ENCODE measurements around the gene TBC1D9B. TPM values are rescaled to one million over a fixed set of nuclear protein-coding genes. Genes with fewer than 3 reads are reported as not detected.

TBC1D9B gene
- total and polyA plus RNA-seq, 3 donors from 2014 or later = 76.1 to 134 (median 122) TPM

DNA sequence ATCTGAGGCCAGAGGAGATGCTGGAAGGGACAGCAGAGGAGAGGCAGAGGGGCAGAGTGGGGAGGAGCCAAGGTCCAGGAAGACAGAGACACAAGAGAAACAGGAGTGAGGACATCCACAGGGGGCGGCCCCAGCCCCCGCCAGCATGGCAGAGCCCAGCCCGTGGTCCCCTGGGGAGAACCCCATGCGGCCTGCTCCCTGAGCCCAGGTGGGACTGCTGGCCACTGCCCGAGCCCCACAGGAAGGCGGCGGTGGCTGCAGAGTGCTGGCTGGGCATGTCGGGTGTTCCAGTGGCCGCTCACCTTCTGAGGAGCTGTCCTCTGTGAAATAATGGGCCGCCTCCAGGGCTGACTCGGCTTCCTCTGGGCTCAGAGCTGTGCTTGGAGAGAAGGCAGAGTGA is 40.2 kb downstream of the TBC1D9B start:
- no peak for TF ChIP-seq POLR2A (IDR thresholded peaks at IDR 0.05)
- TF ChIP-seq, protein P1, sequence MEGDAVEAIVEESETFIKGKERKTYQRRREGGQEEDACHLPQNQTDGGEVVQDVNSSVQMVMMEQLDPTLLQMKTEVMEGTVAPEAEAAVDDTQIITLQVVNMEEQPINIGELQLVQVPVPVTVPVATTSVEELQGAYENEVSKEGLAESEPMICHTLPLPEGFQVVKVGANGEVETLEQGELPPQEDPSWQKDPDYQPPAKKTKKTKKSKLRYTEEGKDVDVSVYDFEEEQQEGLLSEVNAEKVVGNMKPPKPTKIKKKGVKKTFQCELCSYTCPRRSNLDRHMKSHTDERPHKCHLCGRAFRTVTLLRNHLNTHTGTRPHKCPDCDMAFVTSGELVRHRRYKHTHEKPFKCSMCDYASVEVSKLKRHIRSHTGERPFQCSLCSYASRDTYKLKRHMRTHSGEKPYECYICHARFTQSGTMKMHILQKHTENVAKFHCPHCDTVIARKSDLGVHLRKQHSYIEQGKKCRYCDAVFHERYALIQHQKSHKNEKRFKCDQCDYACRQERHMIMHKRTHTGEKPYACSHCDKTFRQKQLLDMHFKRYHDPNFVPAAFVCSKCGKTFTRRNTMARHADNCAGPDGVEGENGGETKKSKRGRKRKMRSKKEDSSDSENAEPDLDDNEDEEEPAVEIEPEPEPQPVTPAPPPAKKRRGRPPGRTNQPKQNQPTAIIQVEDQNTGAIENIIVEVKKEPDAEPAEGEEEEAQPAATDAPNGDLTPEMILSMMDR (IDR thresholded peaks at IDR 0.05) = no peak
- no peaks in the 10 kb centered on the region for H3K9me3 ChIP-seq
- peaks cover 4% of the 10 kb centered on the region for H3K4me1 ChIP-seq
- no peak for DNase-seq
- 87 to 88% methylated on average over 6 to 11 of the region's 11 CpGs for WGBS, 2 donors
- H3K27me3 ChIP-seq = no peaks in the 10 kb centered on the region
- intact Hi-C loops (cut with DNase I; ENCODE audit: low total_unique reads) = no loop called here
- no peak overlapping the region for H3K4me3 ChIP-seq
- no peaks in the 10 kb centered on the region for H3K36me3 ChIP-seq (ENCODE audit: low read depth, missing control alignments)
- no peak overlapping the region for H3K27ac ChIP-seq

DNA sequence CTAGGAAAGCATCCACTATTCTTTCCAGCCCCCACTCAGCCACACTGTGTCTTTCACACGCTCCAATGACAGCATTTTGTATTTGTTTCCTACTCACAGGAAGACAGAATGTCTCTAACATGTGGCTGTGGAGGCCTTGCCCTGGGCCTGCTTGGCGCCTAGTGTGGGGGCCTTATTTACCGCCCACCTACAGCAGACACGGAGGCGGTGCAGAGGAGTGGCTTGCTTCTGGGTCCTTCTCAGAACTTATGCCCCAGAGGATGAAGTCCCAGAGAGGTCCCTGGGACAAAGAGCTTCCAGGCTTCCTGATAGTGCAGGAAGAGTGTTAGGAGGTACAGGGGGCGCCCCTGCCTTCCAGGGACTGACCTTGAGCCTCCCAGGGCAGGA is 40.6 kb downstream of the TBC1D9B start:
- no peak overlapping the region for H3K27ac ChIP-seq
- TF ChIP-seq, protein P1 (IDR thresholded peaks at IDR 0.05) = no peak
- no peak for TF ChIP-seq POLR2A (IDR thresholded peaks at IDR 0.05)
- peaks cover 4% of the 10 kb centered on the region for H3K4me1 ChIP-seq
- WGBS, 2 donors = 72 to 82% methylated on average over 6 of the region's 6 CpGs
- H3K27me3 ChIP-seq = no peaks in the 10 kb centered on the region
- H3K4me3 ChIP-seq = no peak overlapping the region
- no peaks in the 10 kb centered on the region for H3K36me3 ChIP-seq (ENCODE audit: low read depth, missing control alignments)
- intact Hi-C loops (cut with DNase I; ENCODE audit: low total_unique reads) = no loop called here
- no peaks in the 10 kb centered on the region for H3K9me3 ChIP-seq
- no peak for DNase-seq

DNA sequence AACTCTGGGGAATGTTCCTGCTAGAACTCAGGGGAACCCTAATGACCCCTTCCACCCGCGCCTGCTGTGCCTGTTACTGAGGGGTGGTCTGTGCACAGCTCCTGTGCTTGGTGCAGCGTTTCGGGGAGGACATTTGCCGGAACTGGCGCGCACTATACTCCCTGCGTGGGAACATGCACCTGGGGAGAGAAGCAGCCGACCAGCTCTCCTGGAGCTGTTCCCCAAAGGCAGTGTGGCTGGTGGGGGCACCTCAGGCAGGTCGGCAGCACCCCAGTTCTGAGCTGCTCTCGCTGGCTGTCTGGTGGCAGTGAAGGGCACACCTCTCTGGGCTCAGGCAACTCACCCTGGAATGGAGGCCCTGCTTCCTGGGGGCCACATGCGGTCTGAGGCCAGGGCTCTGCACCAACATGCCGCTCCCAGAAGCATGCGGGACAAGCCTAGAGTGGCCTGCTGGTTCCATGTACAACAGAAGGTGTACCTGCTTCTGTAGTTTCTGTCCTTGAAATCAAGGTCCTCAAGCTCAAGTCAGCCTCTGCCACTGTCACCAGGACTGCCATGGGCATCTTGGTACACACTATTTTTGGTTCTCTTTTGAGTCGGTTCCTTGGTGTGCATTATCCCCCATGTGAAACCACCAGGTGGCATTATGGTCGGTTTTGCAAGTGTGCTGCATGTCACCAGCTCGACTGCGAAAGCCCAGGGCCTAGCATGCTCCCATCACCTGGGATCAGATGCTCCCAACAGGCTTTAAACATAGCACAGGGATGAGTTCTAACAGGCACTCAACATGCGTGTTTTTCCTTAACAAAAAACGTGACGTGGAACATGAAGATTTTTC is 41.2 kb downstream of the TBC1D9B start:
- H3K9me3 ChIP-seq = no peaks in the 10 kb centered on the region
- H3K36me3 ChIP-seq (ENCODE audit: low read depth, missing control alignments) = no peaks in the 10 kb centered on the region
- no peak for DNase-seq
- H3K27ac ChIP-seq = no peak overlapping the region
- no peaks in the 10 kb centered on the region for H3K27me3 ChIP-seq
- intact Hi-C loops (cut with DNase I; ENCODE audit: low total_unique reads) = no loop called here
- H3K4me1 ChIP-seq = peaks cover 4% of the 10 kb centered on the region
- TF ChIP-seq POLR2A (IDR thresholded peaks at IDR 0.05) = no peak
- TF ChIP-seq, protein P1 (IDR thresholded peaks at IDR 0.05) = peak in 1 of 3 experiments; percentile 13
- H3K4me3 ChIP-seq = no peak overlapping the region
- 87 to 90% methylated on average over 14 to 21 of the region's 21 CpGs for WGBS, 2 donors

DNA sequence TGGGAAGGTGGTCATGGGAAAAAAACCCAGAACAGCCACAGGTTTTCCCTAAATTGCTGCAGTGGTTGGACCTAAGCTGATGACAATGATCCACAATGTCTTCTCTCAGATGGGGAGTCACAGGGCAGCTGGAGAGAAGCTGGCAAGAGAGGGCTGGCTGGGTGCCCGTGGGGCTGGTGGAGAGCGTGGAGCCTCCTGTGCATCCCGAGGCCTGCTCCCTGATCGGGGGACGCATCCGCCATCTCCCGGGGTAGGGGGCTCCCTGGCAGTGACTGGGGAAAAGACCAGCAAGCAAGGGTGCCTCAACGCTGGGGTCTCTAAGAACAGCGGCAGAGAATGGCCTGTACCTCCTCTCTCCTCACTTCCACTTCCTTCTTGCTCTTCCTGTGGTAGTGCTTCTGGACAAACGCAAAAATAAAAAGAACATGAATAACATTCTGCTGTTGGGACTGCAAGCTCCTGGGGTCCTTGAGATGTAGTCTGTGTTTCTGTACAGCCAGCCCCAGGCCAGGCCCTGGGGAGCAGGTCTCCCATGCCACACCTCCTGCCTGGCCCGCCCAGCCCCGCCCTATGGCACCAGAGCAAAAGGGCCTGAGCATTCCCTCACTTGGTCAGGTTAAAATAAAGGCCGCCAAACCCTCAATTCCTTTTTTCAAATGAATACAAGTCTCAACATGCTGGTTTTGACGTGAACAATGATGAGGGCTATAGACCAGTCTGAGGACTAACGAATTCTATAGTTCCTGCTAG is 42.0 kb downstream of the TBC1D9B start:
- TF ChIP-seq, protein P1 (IDR thresholded peaks at IDR 0.05) = no peak
- no peak for TF ChIP-seq POLR2A (IDR thresholded peaks at IDR 0.05)
- Histone ChIP-seq H3K9me3 (no peaks in the 10 kb centered on the region), H3K4me3 (no peak overlapping the region), H3K36me3 (ENCODE audit: low read depth, missing control alignments) (no peaks in the 10 kb centered on the region), H3K27ac (no peak overlapping the region), H3K4me1 (peaks cover under 1% of the 10 kb centered on the region), H3K27me3 (no peaks in the 10 kb centered on the region)
- WGBS, 2 donors = 91 to 93% methylated on average over 15 of the region's 15 CpGs
- DNase-seq = no peak
- intact Hi-C loops (cut with DNase I; ENCODE audit: low total_unique reads) = no loop called here
